ENCODE data around the gene ANGPTL3. TPM values are rescaled to one million over a fixed set of nuclear protein-coding genes. Genes with fewer than 3 reads are reported as not detected.

Gene ANGPTL3
- total RNA-seq, 1 donor from 2014 or later = not detected

DNA sequence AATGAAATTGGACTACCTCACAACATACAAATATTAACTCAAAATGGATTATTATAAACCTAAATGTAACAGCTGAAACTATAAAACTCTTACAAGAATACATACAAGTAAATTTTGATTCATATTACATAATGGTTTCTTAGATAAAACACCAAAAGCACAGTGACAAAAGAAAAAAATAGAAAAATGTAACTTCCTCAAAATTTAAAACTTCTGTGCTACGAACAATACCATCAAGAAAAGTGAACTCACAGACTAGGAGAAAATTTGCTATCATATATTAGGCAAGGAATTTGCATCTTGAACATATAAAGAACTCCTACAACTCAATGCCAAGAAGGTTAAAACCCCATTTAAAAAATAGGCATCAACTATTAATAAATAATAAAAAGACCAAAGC, 31.2 kb downstream of the ANGPTL3 start:
- no peak overlapping the region for H3K4me3 ChIP-seq (ENCODE audit: low read depth, low read length)
- DNase-seq (ENCODE audit: low read depth) = no peak
- TF ChIP-seq, protein P1, sequence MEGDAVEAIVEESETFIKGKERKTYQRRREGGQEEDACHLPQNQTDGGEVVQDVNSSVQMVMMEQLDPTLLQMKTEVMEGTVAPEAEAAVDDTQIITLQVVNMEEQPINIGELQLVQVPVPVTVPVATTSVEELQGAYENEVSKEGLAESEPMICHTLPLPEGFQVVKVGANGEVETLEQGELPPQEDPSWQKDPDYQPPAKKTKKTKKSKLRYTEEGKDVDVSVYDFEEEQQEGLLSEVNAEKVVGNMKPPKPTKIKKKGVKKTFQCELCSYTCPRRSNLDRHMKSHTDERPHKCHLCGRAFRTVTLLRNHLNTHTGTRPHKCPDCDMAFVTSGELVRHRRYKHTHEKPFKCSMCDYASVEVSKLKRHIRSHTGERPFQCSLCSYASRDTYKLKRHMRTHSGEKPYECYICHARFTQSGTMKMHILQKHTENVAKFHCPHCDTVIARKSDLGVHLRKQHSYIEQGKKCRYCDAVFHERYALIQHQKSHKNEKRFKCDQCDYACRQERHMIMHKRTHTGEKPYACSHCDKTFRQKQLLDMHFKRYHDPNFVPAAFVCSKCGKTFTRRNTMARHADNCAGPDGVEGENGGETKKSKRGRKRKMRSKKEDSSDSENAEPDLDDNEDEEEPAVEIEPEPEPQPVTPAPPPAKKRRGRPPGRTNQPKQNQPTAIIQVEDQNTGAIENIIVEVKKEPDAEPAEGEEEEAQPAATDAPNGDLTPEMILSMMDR (conservative IDR thresholded peaks at IDR 0.05; ENCODE audit: low read depth, low read length) = no peak

DNA sequence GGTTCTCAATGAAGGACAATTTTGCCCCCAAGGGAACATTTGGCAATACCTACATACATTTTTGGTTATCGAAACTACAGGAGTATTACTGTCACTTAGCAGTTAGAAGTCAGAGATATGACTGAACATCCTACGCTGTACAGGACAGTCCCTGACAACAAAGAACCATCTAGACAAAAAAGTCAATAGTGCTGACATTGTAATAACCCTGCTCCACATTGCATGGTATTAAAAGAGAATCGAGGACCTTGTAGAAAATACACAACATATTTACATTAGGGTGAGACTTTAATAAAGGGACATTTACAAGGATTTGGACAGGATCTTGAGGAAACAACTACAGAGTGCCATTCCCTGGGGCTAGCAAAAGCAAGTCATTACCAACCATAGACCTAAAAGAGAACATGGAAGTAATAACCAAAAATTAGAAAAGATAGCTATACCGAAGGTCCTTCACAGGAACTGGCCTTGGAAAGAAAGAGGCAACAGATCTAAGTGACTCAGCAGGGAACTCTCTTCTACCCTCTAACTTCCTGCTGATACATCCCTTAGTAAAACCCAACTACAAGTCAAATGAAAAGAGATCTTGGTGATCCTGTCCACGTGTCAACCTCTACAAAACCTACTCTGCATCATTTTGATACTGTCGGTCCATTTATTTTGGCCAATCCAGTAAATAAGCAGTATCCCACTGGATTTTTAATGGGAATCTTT, 40.2 kb downstream of the ANGPTL3 start:
- DNase-seq (ENCODE audit: low read depth) = no peak
- no peak overlapping the region for H3K4me3 ChIP-seq (ENCODE audit: low read depth, low read length)
- TF ChIP-seq, protein P1 (conservative IDR thresholded peaks at IDR 0.05; ENCODE audit: low read depth, low read length) = no peak

DNA sequence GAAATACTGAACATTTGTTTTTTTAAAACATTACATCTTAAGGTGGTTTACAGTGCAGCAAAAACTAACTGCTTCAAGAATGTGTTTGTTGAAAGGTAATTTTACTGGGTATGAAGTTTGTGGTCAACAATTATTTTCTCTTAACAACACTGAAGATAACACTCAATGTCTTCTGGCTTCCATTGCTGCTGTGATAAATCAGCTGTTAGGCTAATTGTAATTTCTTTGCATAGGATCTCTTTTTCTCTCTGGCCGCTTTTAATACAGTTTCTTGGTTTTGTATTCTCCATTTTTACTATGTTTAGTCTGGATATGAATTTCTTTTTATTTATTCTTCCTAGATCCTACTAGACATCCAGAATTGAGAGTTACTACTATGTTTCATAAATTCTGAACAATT, 46.0 kb downstream of the ANGPTL3 start:
- no peak for DNase-seq (ENCODE audit: low read depth)
- TF ChIP-seq, protein P1 (conservative IDR thresholded peaks at IDR 0.05; ENCODE audit: low read depth, low read length) = no peak
- H3K4me3 ChIP-seq (ENCODE audit: low read depth, low read length) = no peak overlapping the region

DNA sequence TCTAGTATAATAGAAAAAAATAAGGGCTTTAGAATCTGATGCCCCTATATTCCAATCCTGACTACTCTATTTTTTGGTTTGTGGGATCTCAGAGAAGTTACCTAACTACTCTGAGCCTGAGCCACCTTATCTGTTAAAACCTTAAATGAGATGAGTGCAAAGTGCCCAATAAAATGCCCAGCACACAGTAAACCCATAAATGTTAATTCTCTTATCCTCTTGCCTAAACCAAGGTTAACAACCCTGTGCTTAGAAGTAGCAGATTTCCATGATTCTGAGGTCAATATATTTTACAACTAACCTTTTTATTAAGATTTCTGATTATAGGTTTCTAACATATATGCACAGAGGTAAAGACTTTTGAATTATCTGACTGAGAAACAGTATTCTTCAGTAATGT, 55.1 kb downstream of the ANGPTL3 start:
- DNase-seq (ENCODE audit: low read depth) = no peak

DNA sequence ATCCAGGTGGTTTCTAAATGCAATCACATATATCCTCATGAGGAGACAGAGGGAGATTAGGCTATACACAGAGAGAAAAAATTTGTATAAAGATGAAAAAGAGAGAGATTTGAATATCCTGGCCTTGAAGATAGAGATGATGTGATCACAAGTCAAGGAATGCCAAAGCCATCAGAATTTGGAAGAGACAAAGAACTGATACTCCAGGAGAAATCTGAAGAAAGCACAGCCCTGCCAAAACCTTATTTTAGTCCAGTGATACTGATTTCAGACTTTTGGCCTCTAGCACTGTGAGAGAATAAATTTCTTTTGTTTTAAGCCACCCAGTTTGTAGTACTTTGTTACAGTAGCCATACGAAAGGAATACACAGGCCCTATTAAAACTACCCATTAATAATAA, 57.4 kb downstream of the ANGPTL3 start:
- TF ChIP-seq, protein P1 (conservative IDR thresholded peaks at IDR 0.05; ENCODE audit: low read depth, low read length) = no peak
- no peak overlapping the region for H3K4me3 ChIP-seq (ENCODE audit: low read depth, low read length)

More for the DNA sequence above, 55.1 kb downstream of the ANGPTL3 start:
- H3K4me3 ChIP-seq (ENCODE audit: low read depth, low read length) = no peak overlapping the region
- TF ChIP-seq, protein P1 (conservative IDR thresholded peaks at IDR 0.05; ENCODE audit: low read depth, low read length) = no peak

More for the DNA sequence above, 57.4 kb downstream of the ANGPTL3 start:
- DNase-seq (ENCODE audit: low read depth) = no peak

Other genes starting within 250 kb of the ANGPTL3 start
- 43.2 and 52.9 TPM in 2 replicates for gene USP1, start 160.5 kb upstream of the ANGPTL3 start, total RNA-seq
- 31.1 and 72.9 TPM in 2 replicates for gene DOCK7, start 90.9 kb downstream of the ANGPTL3 start, total RNA-seq
- 7.1 and 8.0 TPM in 2 replicates for gene ATG4C, start 186.6 kb downstream of the ANGPTL3 start, total RNA-seq

Measured in epithelial cell of proximal tubule (primary cell).